IMR-90 (cell line): Measurements from ENCODE around the gene EIF4B.

Experiments
- CEBPB ChIP-seq: IDR thresholded peaks from 2 replicates; pipeline ENCODE4 v1.6.1; 2012; ENCODE audit warnings: low read depth, low read length, improper control_type of control experiment
- CTCF ChIP-seq: conservative IDR thresholded peaks from 2 replicates; pipeline ENCODE4 v1.5.1; 2012; ENCODE audit warnings: mild to moderate bottlenecking, low read depth, low read length, improper control_type of control experiment
- MAZ ChIP-seq: IDR thresholded peaks from 2 replicates; pipeline ENCODE4 v1.6.1; 2012; ENCODE audit warnings: low read depth, mild to moderate bottlenecking, low read length, improper control_type of control experiment, moderate library complexity, borderline replicate concordance
- POLR2A ChIP-seq: IDR thresholded peaks from 2 replicates; pipeline ENCODE4 v1.6.1; 2012; ENCODE audit warnings: mild to moderate bottlenecking, low read depth, low read length
- RFX5 ChIP-seq: IDR thresholded peaks from 2 replicates; pipeline ENCODE4 v1.8.0; 2012; ENCODE audit warnings: low read depth, mild to moderate bottlenecking, low read length, moderate library complexity

GRCh38 chr12:53079226-53080117, 73.2 kb downstream of the EIF4B start, which contains the start of gene SPRYD3:
- TF ChIP-seq CTCF (no peak), POLR2A (peak; percentile 94), RFX5 (peak; percentile 32; the same call in 1 of the 2 replicates), MAZ (peak; percentile 54; the same call in 1 of the 2 replicates), CEBPB (no peak)
